Adrenal gland (tissue), 12 donors: Measurements from ENCODE around the gene PAXIP1. TPM values are rescaled to one million over a fixed set of nuclear protein-coding genes. Genes with fewer than 3 reads are reported as not detected.
"Not testable (repeated sequence)": the region's sequence is repeated elsewhere in the genome, so short reads cannot be mapped to it uniquely, and the experiment has no call there.

Experiments
- DNase-seq, 7 donors: peaks; one replicate each; pipeline ENCODE4 v3.0.0-alpha.2; 2019 to 2020
- H3K27ac ChIP-seq, 5 donors: fragments of 200-600 bp; sonication (generic) in 4 of 5; 1 replicate in 3 of 5; 2 replicates in 2 of 5; pipeline versions ENCODE4 v1.5.1 to v1.8.0; 2016 to 2020; ENCODE audit warnings: mild to moderate bottlenecking in 1 of 5
- H3K27me3 ChIP-seq: fragments of 200-600 bp; 2 replicates; pipeline ENCODE4 v1.8.0; 2021
- H3K36me3 ChIP-seq, 2 donors: fragments of 200-600 bp; replicated peaks in 1 of 2; 1 replicate in 1 of 2; 2 replicates in 1 of 2; pipeline versions ENCODE4 v1.5.1 to v1.8.0; 2018 to 2022
- H3K4me1 ChIP-seq, 2 donors: fragments of 200-600 bp; replicated peaks in 1 of 2; 1 replicate in 1 of 2; 2 replicates in 1 of 2; pipeline versions ENCODE4 v1.5.1 to v1.8.0; 2018 to 2021
- H3K4me3 ChIP-seq, 4 donors: fragments of 200-600 bp; sonication (generic) in 3 of 4; one replicate each; pipeline ENCODE4 v1.5.1; 2016 to 2018
- H3K9me3 ChIP-seq, 3 donors: fragments of 200-600 bp; sonication (generic) in 1 of 3; replicated peaks in 1 of 3; 1 replicate in 2 of 3; 2 replicates in 1 of 3; pipeline versions ENCODE4 v1.5.1 to v1.8.0; 2016 to 2021
- CTCF ChIP-seq, 6 experiments: fragments of 450-650 bp in 4 of 6; fragments of 200-600 bp in 2 of 6; sonication (generic) in 1 of 6; IDR thresholded peaks; 1 replicate in 5 of 6; 2 replicates in 1 of 6; pipeline versions ENCODE4 v1.5.1 to v1.8.0; 2016 to 2021; ENCODE audit warnings: antibody characterized with exemption in 6 of 6, mild to moderate bottlenecking in 2 of 6, moderate library complexity in 1 of 6
- POLR2A ChIP-seq, 2 donors: fragments of 450-650 bp; IDR thresholded peaks; one replicate each; pipeline ENCODE4 v1.6.1; 2017; ENCODE audit warnings: antibody characterized with exemption in 2 of 2, mild to moderate bottlenecking in 2 of 2, moderate library complexity in 1 of 2
- WGBS, 4 donors: extraction: QIAGEN DNeasy Blood & Tissue Kit in 2 of 4; methylation state at CpG; one replicate each; pipeline versions ENCODE4 v1.1.5 to v1.1.7; 2013 to 2017; 5-methylcytosine and 5-hydroxymethylcytosine counted together
- intact Hi-C, 2 donors: fragments of 100-400 bp; cut with DNase I; formaldehyde crosslinking; loops; one replicate each; pipeline versions ENCODE4 v1.14.1 to v1.15.0; 2022 to 2023
- polyA plus RNA-seq, 3 donors: library from polyadenylated mRNA; stranded (reverse); fragments of 200-250 nt in 2 of 3; fragments of 350-450 nt in 1 of 3; fragmentation: Illumina TruSeq in 1 of 3; extraction: RNeasy Lipid Tissue Mini Kit (QIAGEN cat#74804) in 1 of 3; gene quantifications; one replicate each; pipeline ENCODE4 v1.2.3, GENCODE V29; 2013 to 2014
- total RNA-seq, 9 donors: library from RNA; depleted of rRNA in 4 of 9; stranded (reverse); fragments of >200 nt in 4 of 9; fragments of 120-200 nt in 1 of 9; fragmentation: NEBNext Ultra II Directional in 1 of 9; extraction: Animal tissue kit (Norgen Biotek cat#: 25700) in 1 of 9; gene quantifications; one replicate each; pipeline versions ENCODE4 v1.1.0 to v1.2.4, GENCODE V29; 2013 to 2023
- donor health status: healthy with polysubstance abuse.
- donor health status: Bipolar disorder and iron deficiency.
- donor health status: DM: yes; HTN: yes; CAD: no.
- donor health status: DM: no; HTN: no; CAD: no.
- donor health status: DM: no; HTN: no; CAD: no.
- donor health status: DM: yes; HTN: yes; CAD: no.

PAXIP1 gene
- total and polyA plus RNA-seq, 12 donors, result 4.1 to 11.7 (median 7.8) TPM

- TF ChIP-seq CTCF (IDR thresholded peaks at IDR 0.05) (no peak), POLR2A (IDR thresholded peaks at IDR 0.05) (peak in 1 of 2 donors; percentile 69)
- H3K27ac ChIP-seq, result peak overlapping the region; percentile 84 to 93 (median 90)
- peaks cover 0 to 20% of the 10 kb centered on the region in 2 donors for H3K4me1 ChIP-seq
- no peaks in the 10 kb centered on the region for H3K27me3 ChIP-seq
- peak; percentile 31 to 64 (median 39) for DNase-seq
- WGBS, 4 donors, result 0 to 9% (median 5%) methylated on average over 8 to 17 of the region's 17 CpGs
- no peaks in the 10 kb centered on the region for H3K36me3 ChIP-seq
- intact Hi-C loops, result loop anchor here in 1 of 2 donors (5.0 kb wide), 1 partner anchor 414 kb away; no protein-coding TSS in a partner anchor
- no peaks in the 10 kb centered on the region for H3K9me3 ChIP-seq
- peak overlapping the region; percentile 58 to 82 (median 68) for H3K4me3 ChIP-seq
Observed at GRCh38 chr7:154928136-154929005, 74.6 kb downstream of the PAXIP1 start.

DNA sequence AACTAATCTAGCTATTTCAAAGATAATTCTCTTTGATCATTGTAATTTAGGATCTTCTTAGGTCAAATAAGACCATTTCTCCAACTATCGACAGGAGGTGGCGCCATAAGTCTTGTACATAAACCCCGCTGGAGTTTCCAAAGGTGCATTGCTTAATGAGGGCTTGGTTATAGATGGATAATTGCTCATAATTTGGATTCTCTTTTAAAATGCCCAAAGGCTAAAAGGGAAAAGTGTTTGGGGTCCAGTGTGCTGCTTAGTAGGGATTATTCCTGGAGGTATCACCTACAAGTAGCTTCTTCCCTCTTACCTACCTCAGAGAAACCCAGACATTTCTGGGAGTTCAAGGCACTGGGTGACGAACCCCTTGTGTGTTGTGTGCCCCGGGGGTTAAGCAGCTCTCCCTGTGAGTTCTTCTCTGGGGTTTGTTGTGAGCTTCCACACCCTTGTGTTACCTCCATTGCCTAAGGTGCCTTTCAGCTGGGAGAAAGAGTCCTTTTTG is 75.2 kb downstream of the PAXIP1 start:
- TF ChIP-seq POLR2A (IDR thresholded peaks at IDR 0.05) (no peak), CTCF (IDR thresholded peaks at IDR 0.05) (peak; percentile 38 to 77 (median 72))
- DNase-seq, result peak; percentile 81 to 95 (median 89)
- Histone ChIP-seq H3K9me3 (no peaks in the 10 kb centered on the region), H3K27me3 (no peaks in the 10 kb centered on the region), H3K27ac (peak overlapping the region; percentile 44 to 93 (median 90)), H3K36me3 (no peaks in the 10 kb centered on the region), H3K4me1 (peaks cover 0 to 20% of the 10 kb centered on the region in 2 donors), H3K4me3 (peak overlapping the region in 3 of 4 donors; percentile 1 to 82 (median 35))
- intact Hi-C loops, result loop anchor here (2.0 to 5.0 kb wide), 2 partner anchors 415 to 417 kb away; no protein-coding TSS in a partner anchor
- WGBS, 4 donors, result 1 to 2% (median 1%) methylated on average over 5 of the region's 5 CpGs

DNA sequence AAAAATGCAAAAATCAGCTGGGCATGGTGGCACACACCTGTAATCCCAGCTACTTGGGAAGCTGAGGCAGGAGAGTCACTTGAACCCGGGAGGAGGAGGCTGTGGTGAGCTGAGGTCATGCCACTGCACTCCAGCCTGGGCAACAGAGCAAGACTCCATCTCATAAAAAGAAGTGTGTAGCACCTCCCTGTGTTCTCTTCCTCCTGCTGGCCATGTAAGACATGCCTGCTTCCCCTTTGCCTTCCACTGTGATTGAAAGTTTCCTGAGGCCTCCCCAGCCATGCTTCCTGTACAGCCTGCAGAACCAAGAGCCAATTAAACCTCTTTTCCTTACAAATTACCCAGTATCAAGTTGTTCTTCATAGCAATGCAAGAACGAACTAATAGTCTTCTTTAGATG is 80.5 kb downstream of the PAXIP1 start:
- DNase-seq, H3K36me3 ChIP-seq, H3K9me3 ChIP-seq, H3K27ac ChIP-seq, H3K4me1 ChIP-seq, H3K4me3 ChIP-seq, intact Hi-C loops, H3K27me3 ChIP-seq: not testable (repeated sequence)
- WGBS, 4 donors, result 65 to 88% (median 73%) methylated on average over 1 to 2 of the region's 2 CpGs

- 49 to 66% (median 62%) methylated on average over 10 to 11 of the region's 11 CpGs for WGBS, 4 donors
- TF ChIP-seq POLR2A (IDR thresholded peaks at IDR 0.05), result no peak
- no peak for TF ChIP-seq CTCF (IDR thresholded peaks at IDR 0.05)
- no peaks in the 10 kb centered on the region for H3K9me3 ChIP-seq
- no peaks in the 10 kb centered on the region for H3K4me1 ChIP-seq
- peaks cover 6% of the 10 kb centered on the region for H3K27me3 ChIP-seq
- intact Hi-C loops, result loop anchor here in 1 of 2 donors (10.0 kb wide), 1 partner anchor 275 kb away; no protein-coding TSS in a partner anchor
- H3K36me3 ChIP-seq, result no peaks in the 10 kb centered on the region
- H3K4me3 ChIP-seq, result no peak overlapping the region
- DNase-seq, result no peak
- H3K27ac ChIP-seq, result no peak overlapping the region
Observed at GRCh38 chr7:154919344-154920225, 83.3 kb downstream of the PAXIP1 start.
